ENCODE results near the gene FGD5. TPM values are rescaled to one million over a fixed set of nuclear protein-coding genes. Genes with fewer than 3 reads are reported as not detected.
A peak's percentile ranks its signal among the peaks of the same experiment; 100 is the strongest.

FGD5 gene
- total and polyA plus RNA-seq, 8 donors, result 1.2 to 34.1 (median 9.0) TPM

DNA sequence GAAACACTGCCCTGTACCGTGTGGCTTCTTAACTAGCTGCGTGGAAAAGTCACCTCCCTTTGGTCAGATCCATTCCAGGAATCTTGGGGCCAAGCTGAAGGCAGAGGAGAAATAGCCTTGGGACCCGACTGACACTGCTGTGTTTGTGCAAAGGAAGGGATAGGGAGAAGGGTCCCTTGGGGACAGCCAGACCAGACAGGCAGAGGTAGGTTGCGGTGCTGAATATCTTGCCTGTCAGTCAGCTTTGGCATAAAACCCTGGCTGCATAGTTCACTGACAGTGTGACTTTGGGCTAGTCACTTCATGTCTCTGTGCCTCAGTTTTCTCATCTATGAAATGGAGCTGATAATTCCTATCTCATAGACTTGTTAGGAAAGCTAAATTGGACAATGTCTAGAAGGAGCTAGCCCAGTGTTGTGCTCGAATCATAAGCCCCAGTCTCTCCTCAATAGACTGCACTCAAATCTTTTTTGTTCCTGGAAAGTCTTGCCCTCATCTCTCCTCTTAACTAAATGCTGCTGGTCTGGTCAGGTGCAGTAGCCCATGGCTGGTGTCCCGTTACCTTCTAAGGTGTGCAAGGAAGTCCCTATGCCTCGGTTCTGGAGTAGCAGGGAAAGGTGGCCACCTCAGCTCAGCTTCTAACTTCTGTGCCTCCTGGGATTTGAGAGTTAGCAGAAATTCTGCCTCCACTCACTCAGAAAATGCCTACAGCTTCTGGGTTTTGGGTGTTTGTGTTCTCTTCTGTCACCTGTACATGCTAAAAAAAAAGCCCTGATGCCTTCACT, 25.8 kb downstream of the FGD5 start:
- TF ChIP-seq, protein P1, sequence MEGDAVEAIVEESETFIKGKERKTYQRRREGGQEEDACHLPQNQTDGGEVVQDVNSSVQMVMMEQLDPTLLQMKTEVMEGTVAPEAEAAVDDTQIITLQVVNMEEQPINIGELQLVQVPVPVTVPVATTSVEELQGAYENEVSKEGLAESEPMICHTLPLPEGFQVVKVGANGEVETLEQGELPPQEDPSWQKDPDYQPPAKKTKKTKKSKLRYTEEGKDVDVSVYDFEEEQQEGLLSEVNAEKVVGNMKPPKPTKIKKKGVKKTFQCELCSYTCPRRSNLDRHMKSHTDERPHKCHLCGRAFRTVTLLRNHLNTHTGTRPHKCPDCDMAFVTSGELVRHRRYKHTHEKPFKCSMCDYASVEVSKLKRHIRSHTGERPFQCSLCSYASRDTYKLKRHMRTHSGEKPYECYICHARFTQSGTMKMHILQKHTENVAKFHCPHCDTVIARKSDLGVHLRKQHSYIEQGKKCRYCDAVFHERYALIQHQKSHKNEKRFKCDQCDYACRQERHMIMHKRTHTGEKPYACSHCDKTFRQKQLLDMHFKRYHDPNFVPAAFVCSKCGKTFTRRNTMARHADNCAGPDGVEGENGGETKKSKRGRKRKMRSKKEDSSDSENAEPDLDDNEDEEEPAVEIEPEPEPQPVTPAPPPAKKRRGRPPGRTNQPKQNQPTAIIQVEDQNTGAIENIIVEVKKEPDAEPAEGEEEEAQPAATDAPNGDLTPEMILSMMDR (IDR thresholded peaks at IDR 0.05), result no peak
- TF ChIP-seq POLR2AphosphoS5 (IDR thresholded peaks at IDR 0.05) (no peak), POLR2A (IDR thresholded peaks at IDR 0.05) (no peak), EP300 (IDR thresholded peaks at IDR 0.05) (no peak)
- no peak for DNase-seq
- Histone ChIP-seq H3K4me3 (no peak overlapping the region), H3K4me1 (peaks cover 5 to 34% (median 20%) of the 10 kb centered on the region in 4 donors), H3K9me3 (no peaks in the 10 kb centered on the region), H3K27ac (no peak overlapping the region), H3K36me3 (no peaks in the 10 kb centered on the region), H3K27me3 (peaks cover 0 to 31% (median 0%) of the 10 kb centered on the region in 3 donors)
- 59 to 76% (median 72%) methylated on average over 7 of the region's 7 CpGs for whole genome bisulfite sequencing, 5 donors
- intact Hi-C loops (cut with DNase I; ENCODE audit: low total_unique reads), result no loop called here

DNA sequence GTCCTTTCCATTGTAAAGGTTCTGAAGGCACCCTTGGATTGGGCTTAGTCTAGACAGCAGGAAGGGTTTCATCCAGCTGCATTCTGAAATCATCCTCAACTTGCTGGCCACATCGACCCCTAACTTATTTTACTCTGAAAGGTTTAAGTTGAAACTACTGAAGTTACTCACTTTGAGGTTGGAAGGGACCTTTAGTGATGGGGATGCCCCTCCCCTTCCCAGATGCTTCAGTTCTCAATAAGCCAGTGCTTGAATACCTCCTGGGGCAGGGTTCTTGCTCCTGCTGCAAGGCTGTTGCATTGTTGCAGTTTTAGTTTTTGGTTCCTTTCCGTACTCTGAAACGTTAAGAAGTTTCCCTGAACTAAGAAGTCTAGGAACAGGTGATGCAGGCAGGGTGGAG, 26.4 kb downstream of the FGD5 start:
- 37 to 61% (median 58%) methylated on average over 3 of the region's 3 CpGs for WGBS, 5 donors

DNA sequence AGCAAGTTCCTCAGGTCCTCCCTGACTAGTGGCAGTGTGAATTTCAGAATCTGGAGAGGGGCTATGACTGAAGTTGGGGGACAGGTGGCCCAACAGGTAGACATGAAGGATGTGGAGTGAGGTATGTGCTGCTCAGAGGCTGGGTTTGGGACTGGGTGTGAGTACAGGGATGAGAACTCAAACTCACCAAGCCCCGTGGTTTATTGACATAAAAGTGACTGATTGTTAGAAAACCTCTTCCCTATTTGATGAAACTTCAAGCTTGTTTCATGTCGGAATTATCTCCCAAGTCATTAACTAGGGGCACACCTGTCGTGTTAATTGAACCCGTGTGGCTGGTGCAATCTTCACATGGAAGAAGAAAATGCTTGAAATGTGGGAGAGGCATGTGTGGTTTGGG, 27.1 kb downstream of the FGD5 start:
- intact Hi-C loops (cut with DNase I; ENCODE audit: low total_unique reads), result no loop called here
- WGBS, 5 donors, result 49 to 60% (median 51%) methylated on average over 4 of the region's 4 CpGs
- DNase-seq, result no peak

More for the DNA sequence above, 26.4 kb downstream of the FGD5 start:
- H3K4me3 ChIP-seq, result no peak overlapping the region
- no peaks in the 10 kb centered on the region for H3K36me3 ChIP-seq
- no peaks in the 10 kb centered on the region for H3K9me3 ChIP-seq
- H3K27ac ChIP-seq, result no peak overlapping the region
- peaks cover 5 to 34% (median 20%) of the 10 kb centered on the region in 4 donors for H3K4me1 ChIP-seq
- intact Hi-C loops (cut with DNase I; ENCODE audit: low total_unique reads), result no loop called here
- DNase-seq, result no peak
- peaks cover 0 to 31% (median 0%) of the 10 kb centered on the region in 3 donors for H3K27me3 ChIP-seq
- TF ChIP-seq POLR2A (IDR thresholded peaks at IDR 0.05) (no peak), EP300 (IDR thresholded peaks at IDR 0.05) (no peak), POLR2AphosphoS5 (IDR thresholded peaks at IDR 0.05) (no peak)
- TF ChIP-seq, protein P1 (IDR thresholded peaks at IDR 0.05), result no peak

DNA sequence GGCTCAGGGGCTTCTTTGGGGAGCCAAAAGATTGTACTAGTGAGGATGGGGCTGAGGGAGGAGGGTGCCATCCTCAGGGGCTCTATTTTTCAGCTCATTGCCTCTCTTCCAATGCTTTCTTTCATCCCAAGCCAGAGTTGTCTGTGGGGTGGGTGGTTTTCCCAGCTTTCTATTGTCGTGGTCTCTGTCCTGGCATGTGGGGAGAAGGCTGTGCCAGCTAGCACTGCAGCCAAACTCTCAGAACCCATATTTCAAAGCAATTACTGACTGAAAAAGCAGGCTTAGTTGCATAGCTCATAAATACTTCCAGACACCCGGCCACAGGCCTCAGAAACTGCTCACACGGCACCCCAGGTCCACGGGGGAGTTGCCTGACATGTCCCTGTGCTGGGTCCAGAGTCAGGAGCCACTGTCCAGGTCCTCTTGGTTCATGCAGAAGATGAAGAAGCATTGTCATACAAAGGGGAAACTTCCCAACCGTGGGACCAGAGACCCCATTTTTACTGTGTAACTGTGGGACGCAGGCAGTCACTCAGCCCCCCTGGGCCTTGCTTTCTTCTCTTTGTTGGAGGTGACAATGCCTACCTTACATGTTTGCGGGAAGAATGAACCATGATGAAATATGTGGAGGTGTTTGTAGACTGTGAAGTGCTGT, 27.6 kb downstream of the FGD5 start:
- Histone ChIP-seq H3K9me3 (no peaks in the 10 kb centered on the region), H3K4me3 (no peak overlapping the region), H3K36me3 (no peaks in the 10 kb centered on the region), H3K27ac (peak overlapping the region in 1 of 5 donors; percentile 60), H3K4me1 (peaks cover 5 to 34% (median 20%) of the 10 kb centered on the region in 4 donors), H3K27me3 (peaks cover 0 to 31% (median 0%) of the 10 kb centered on the region in 3 donors)
- no peak for DNase-seq
- intact Hi-C loops (cut with DNase I; ENCODE audit: low total_unique reads), result no loop called here
- TF ChIP-seq, protein P1 (IDR thresholded peaks at IDR 0.05), result no peak
- WGBS, 5 donors, result 60 to 75% (median 67%) methylated on average over 7 of the region's 7 CpGs

More for the DNA sequence above, 27.1 kb downstream of the FGD5 start:
- Histone ChIP-seq H3K36me3 (no peaks in the 10 kb centered on the region), H3K4me3 (no peak overlapping the region), H3K9me3 (no peaks in the 10 kb centered on the region), H3K27ac (no peak overlapping the region), H3K4me1 (peaks cover 5 to 34% (median 20%) of the 10 kb centered on the region in 4 donors), H3K27me3 (peaks cover 0 to 31% (median 0%) of the 10 kb centered on the region in 3 donors)
- TF ChIP-seq EP300 (IDR thresholded peaks at IDR 0.05), result no peak
- TF ChIP-seq, protein P1 (IDR thresholded peaks at IDR 0.05), result no peak

Measured in stomach (tissue), 9 donors.